ENCODE data around the gene CAMKMT.

DNA sequence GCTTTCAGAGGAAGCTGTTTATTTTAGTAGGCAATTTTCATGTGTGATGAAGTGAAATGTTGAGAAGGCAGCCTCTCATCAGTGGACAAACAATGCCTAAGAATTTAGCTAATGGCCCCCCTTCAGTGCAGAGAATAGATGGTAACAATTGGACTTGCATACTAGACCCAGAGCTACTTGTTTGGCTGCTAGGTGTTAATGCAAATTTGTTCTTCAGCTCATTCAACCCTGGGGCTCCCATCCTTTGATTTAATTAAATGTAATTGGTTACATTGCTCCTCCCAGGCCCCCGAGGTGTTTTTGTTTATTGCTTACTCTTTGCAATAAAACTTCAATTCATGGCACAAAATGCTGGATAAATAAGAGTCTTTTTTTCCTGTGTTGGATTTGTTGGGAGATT lies 68.6 kb downstream of the CAMKMT start:
- TF ChIP-seq POLR2AphosphoS5 (IDR thresholded peaks at IDR 0.05) (no peak), EP300 (IDR thresholded peaks at IDR 0.05; ENCODE audit: low read depth) (no peak)
- TF ChIP-seq, protein P1, sequence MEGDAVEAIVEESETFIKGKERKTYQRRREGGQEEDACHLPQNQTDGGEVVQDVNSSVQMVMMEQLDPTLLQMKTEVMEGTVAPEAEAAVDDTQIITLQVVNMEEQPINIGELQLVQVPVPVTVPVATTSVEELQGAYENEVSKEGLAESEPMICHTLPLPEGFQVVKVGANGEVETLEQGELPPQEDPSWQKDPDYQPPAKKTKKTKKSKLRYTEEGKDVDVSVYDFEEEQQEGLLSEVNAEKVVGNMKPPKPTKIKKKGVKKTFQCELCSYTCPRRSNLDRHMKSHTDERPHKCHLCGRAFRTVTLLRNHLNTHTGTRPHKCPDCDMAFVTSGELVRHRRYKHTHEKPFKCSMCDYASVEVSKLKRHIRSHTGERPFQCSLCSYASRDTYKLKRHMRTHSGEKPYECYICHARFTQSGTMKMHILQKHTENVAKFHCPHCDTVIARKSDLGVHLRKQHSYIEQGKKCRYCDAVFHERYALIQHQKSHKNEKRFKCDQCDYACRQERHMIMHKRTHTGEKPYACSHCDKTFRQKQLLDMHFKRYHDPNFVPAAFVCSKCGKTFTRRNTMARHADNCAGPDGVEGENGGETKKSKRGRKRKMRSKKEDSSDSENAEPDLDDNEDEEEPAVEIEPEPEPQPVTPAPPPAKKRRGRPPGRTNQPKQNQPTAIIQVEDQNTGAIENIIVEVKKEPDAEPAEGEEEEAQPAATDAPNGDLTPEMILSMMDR (IDR thresholded peaks at IDR 0.05): no peak

Measured in transverse colon (tissue), 4 donors.